ENCODE results near the gene MRC2. TPM values are rescaled to one million over a fixed set of nuclear protein-coding genes. Genes with fewer than 3 reads are reported as not detected.

Gene MRC2
- total RNA-seq, 1 experiment from 2014 or later, result 10.7 TPM

GRCh38 chr17:62674841-62675240, 47.4 kb downstream of the MRC2 start:
- Histone ChIP-seq H3K9me3 (ENCODE audit: control insufficient read depth in 1 of 2, insufficient read depth in 1 of 2, low read depth in 1 of 2, low read length in 2 of 2) (no peaks in the 10 kb centered on the region), H3K27ac (ENCODE audit: low read depth, low read length) (no peak overlapping the region), H3K4me1 (ENCODE audit: control insufficient read depth in 1 of 2, insufficient read depth in 2 of 2, low read length in 2 of 2) (peaks cover 9 to 14% of the 10 kb centered on the region in 2 experiments; a peak in 3 of 4 replicates), H3K27me3 (ENCODE audit: insufficient read depth, low read length) (no peaks in the 10 kb centered on the region), H3K4me2 (ENCODE audit: low read length) (no peak overlapping the region), H3K9ac (ENCODE audit: low read length) (no peak overlapping the region), H4K20me1 (ENCODE audit: insufficient read depth) (no peaks in the 10 kb centered on the region), H3K79me2 (ENCODE audit: insufficient read depth, low read length) (no peaks in the 10 kb centered on the region), H3K36me3 (ENCODE audit: control insufficient read depth in 1 of 2, insufficient read depth in 2 of 2, low read length in 2 of 2) (no peaks in the 10 kb centered on the region), H3K9me2 (ENCODE audit: insufficient read depth) (no peaks in the 10 kb centered on the region), H3K4me3 (replicated peaks in 1 of 2; ENCODE audit: low read depth in 1 of 2, low read length in 2 of 2) (no peak overlapping the region), H2AFZ (ENCODE audit: low read depth, low read length, poor library complexity, severe bottlenecking) (no peak overlapping the region)
- no peak for DNase-seq (ENCODE audit: low read depth, low spot score)
- TF ChIP-seq POLR2AphosphoS5 (IDR thresholded peaks at IDR 0.05; ENCODE audit: low read depth, low read length) (no peak), MAX (IDR thresholded peaks at IDR 0.05) (no peak), TCF7L2 (IDR thresholded peaks at IDR 0.05; ENCODE audit: borderline replicate concordance, extremely low read depth, insufficient read depth, insufficient read length) (no peak)
- intact Hi-C loops (cut with micrococcal nuclease), result loop anchor here (10.0 kb wide), 1 partner anchor 410 kb away; no protein-coding TSS in a partner anchor
- RAD21 ChIA-PET (ENCODE audit: low non-redundant PET in 1 of 2, low total read pairs in 2 of 2, uncharacterized antibody in 2 of 2, unreplicated experiment in 2 of 2), result no interaction called here
- CTCF ChIA-PET, result no interaction called here
- POLR2A ChIA-PET, result no interaction called here
- no peak for ATAC-seq
- BruUV-seq (replicated peaks), result no TSS peak

GRCh38 chr17:62675260-62675659, 47.8 kb downstream of the MRC2 start:
- RAD21 ChIA-PET (ENCODE audit: low non-redundant PET in 1 of 2, low total read pairs in 2 of 2, uncharacterized antibody in 2 of 2, unreplicated experiment in 2 of 2), result no interaction called here
- Histone ChIP-seq H2AFZ (ENCODE audit: low read depth, low read length, poor library complexity, severe bottlenecking) (no peak overlapping the region), H3K27me3 (ENCODE audit: insufficient read depth, low read length) (no peaks in the 10 kb centered on the region), H3K4me1 (ENCODE audit: control insufficient read depth in 1 of 2, insufficient read depth in 2 of 2, low read length in 2 of 2) (peaks cover 9 to 14% of the 10 kb centered on the region in 2 experiments; a peak in 3 of 4 replicates), H4K20me1 (ENCODE audit: insufficient read depth) (no peaks in the 10 kb centered on the region), H3K9ac (ENCODE audit: low read length) (no peak overlapping the region), H3K9me3 (ENCODE audit: control insufficient read depth in 1 of 2, insufficient read depth in 1 of 2, low read depth in 1 of 2, low read length in 2 of 2) (no peaks in the 10 kb centered on the region), H3K36me3 (ENCODE audit: control insufficient read depth in 1 of 2, insufficient read depth in 2 of 2, low read length in 2 of 2) (no peaks in the 10 kb centered on the region), H3K4me3 (replicated peaks in 1 of 2; ENCODE audit: low read depth in 1 of 2, low read length in 2 of 2) (no peak overlapping the region), H3K9me2 (ENCODE audit: insufficient read depth) (no peaks in the 10 kb centered on the region), H3K27ac (ENCODE audit: low read depth, low read length) (no peak overlapping the region), H3K79me2 (ENCODE audit: insufficient read depth, low read length) (no peaks in the 10 kb centered on the region), H3K4me2 (ENCODE audit: low read length) (no peak overlapping the region)
- POLR2A ChIA-PET, result no interaction called here
- intact Hi-C loops (cut with micrococcal nuclease), result loop anchor here (10.0 kb wide), 1 partner anchor 410 kb away; no protein-coding TSS in a partner anchor
- CTCF ChIA-PET, result no interaction called here
- ATAC-seq (no peak), DNase-seq (ENCODE audit: low read depth, low spot score) (no peak)
- no TSS peak for BruUV-seq (replicated peaks)
- TF ChIP-seq ELF1 (IDR thresholded peaks at IDR 0.05; ENCODE audit: borderline replicate concordance, low read depth) (no peak), MAX (IDR thresholded peaks at IDR 0.05) (no peak), RAD21 (IDR thresholded peaks at IDR 0.05; ENCODE audit: low read depth) (no peak), YY1 (IDR thresholded peaks at IDR 0.05; ENCODE audit: extremely low read depth, insufficient replicate concordance, low read depth, low read length) (no peak)
